GDM1 (cell line): ENCODE data around the gene ZBTB16.

Experiments used
- DNase-seq: peaks from one replicate; lab custom pipeline; 2025; lab: John Stamatoyannopoulos, UW

The ZBTB16 gene

DNA sequence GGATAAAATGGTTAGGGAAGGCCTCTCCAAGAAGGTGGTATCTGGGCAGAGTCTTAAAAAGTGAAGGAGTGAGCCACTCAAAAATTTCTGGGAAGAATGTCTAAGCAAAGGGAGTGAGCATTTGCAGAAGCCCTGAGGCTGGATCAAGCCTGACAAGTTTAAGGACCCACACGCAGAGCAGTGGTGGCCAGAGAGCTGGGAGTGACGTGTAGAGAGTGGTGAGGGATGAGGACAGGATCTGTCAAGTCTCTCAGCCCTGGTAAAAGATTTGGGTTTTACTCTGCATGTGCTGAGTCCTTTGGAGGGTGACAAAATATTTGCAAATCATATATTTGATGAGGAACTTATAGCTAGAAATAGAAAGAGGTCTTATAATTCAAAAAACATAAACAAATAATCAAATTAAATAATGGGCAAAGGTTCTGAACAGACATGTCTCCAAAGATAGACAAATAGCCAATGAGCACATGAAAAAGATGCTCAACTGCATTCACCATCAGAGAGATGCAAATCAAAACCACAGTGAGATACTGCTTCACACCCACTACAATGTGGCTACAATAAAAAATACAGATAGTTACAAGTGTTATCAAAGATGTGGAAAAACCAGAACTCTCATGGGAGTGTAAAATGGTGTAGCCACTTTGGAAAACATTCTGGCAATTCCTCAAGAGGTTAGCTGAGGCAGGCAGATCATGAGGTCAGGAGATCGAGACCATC, 129.5 kb downstream of the ZBTB16 start:
- DNase-seq: no peak

- DNase-seq: no peak
Measured at GRCh38 chr11:114190630-114191029, 131.1 kb downstream of the ZBTB16 start.

- no peak for DNase-seq
Measured at GRCh38 chr11:114191893-114192292, 132.4 kb downstream of the ZBTB16 start.

DNA sequence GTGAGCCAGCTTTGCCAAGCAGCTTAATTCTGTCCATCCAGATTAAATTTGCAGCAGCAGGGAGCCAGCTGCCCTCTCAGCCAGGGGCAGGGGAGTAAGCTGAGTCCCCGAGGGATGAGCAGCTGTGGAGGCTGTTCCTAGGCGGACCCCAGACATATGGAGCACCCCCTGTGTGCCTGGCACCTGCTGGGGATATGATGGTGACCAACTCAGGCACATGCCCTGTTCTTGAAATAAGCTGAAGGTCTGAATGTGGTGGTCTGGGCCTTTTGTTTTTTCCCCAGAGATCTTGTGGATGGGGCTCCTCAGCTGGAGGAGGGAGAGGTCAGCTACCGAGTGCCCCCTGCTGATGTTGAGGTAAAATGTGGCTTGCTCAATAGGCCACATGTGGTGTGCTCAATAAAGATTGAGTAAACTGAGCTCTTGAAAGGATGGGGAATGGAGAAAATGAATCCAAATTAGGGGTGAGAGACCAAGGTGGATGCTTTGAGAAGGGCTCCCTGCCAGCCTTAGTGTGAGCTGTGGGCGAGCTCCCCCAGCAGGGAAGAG, 133.4 kb downstream of the ZBTB16 start:
- DNase-seq: no peak

- DNase-seq: no peak
Measured at GRCh38 chr11:114193730-114194679, 134.5 kb downstream of the ZBTB16 start.

DNA sequence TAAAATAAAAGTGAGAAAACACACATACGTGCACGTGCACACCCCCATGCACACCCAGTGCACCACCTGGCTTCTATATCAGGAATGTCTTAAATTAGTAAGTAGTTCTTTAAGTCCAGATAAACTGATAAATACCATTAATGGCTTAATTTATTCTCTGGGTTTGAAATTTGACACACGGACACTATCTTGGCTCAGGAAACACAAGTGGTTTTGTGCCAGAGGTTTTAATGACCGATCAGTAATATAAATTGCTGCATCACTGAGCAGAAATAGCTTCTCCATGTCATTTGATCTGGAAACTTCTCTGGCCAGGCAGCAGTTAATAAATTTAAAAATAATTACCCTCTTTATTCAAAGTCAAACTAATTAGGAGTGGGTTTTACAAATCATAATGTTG, 135.2 kb downstream of the ZBTB16 start:
- DNase-seq: no peak

- DNase-seq: no peak
Measured at GRCh38 chr11:114195151-114195550, 135.6 kb downstream of the ZBTB16 start.

- DNase-seq: no peak
Measured at GRCh38 chr11:114195981-114196731, 136.6 kb downstream of the ZBTB16 start.

DNA sequence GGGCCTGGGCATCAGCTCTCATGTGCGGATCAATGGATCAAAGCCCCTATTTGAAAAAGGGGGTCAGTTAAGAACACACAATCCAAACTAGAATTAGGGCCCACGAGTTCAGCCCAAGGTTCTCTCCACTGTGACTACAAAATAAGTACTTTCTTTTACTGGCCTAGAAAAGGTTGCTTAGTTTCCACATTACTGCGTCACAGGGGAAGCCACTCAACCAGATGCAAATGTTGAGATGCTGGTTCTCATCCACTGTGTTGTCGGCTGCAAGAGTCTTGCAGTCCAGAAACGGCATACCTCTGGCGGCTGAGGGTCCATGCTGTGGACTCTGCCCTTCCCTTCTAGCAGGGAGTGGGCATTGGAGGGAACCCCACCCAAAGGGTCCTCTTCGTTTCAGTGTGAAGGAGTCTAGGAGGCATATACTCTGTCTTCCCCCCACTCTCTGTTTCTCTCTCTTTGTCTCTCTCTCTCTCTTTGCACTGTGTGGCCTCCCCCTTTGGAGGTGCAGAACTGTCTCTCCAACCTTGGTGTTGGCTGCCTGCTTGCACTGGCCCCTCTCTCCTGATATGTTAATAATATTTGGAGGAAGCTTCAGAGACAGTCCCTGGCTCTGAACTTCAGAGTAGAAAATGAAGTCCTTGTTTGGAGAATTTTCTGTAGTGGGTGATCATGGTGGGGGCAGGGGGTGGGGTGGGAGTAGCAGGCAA, 137.6 kb downstream of the ZBTB16 start:
- no peak for DNase-seq

GRCh38 chr11:114197799-114198500, 138.4 kb downstream of the ZBTB16 start:
- DNase-seq: no peak

DNA sequence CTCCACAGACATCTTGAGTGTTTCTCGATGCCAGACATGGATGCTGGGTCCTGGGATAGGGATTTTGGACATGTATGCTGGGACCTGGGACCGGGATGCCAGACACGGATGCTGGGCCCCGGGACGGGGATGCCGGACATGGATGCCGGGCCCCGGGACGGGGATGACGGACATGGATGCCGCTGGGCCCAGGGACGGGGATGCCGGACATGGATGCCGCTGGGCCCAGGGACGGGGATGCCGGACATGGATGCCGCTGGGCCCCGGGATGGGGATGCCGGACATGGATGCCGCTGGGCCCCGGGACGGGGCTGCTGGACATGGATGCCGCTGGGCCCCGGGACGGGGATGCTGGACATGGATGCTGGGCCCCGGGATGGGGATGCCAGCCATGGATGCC, 139.5 kb downstream of the ZBTB16 start:
- DNase-seq: no peak

DNA sequence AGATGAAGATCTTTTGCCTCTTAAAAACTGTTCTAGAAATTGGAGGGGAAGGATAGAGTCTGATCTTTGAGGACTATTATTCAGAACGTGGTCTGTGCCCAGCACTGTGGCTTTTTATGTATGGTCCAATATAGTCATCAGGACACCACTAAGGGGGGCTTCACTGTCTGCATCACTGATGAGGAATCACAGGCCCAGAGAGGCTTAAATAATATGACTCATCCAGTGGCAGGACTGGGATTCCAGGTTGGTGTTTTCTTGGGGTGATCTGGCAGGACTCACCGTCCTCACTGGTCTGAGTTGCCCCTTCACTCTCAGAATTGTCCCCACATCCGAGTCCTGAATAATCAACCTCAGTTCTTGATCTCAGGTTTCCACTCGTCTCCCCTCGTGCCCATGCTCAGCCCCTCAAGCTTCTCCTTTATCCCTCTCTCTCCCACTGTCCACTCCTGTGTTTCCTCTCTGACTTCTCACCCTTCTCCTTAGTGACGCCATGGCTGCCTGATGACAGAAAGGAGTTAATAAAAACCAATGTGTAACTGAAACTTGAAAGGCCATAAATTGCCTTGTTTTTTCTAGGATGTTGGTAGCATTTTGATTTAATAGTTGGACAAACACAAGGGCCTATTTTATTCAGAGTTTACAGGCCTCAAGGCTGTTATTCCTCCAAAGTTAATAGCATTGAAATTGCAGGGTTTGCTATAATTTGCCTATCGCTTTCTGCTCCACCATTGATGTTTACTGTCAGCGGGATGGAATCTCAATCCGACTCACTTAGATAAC, 141.0 kb downstream of the ZBTB16 start:
- DNase-seq: no peak

DNA sequence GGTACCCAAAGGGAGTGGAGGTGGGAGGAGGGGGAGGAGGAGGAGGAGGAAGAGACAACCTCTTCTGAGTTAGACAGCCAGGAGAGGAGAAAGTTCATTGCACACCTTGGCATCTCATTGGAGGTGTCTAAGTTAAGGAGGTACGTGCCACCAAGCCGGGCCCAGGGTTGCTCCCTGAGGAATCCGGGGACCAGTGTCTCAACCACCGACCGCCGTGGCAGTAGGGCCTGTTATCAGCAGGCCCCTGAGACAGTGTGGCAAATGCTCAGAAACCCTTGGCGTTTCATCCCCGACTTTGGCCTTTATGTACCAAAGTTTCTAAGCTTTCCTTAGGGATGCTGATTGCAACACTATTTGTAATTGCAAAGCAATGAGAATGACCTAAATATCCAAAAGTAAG, 141.7 kb downstream of the ZBTB16 start:
- no peak for DNase-seq

- DNase-seq: no peak
Measured at GRCh38 chr11:114202011-114202609, 142.6 kb downstream of the ZBTB16 start.

DNA sequence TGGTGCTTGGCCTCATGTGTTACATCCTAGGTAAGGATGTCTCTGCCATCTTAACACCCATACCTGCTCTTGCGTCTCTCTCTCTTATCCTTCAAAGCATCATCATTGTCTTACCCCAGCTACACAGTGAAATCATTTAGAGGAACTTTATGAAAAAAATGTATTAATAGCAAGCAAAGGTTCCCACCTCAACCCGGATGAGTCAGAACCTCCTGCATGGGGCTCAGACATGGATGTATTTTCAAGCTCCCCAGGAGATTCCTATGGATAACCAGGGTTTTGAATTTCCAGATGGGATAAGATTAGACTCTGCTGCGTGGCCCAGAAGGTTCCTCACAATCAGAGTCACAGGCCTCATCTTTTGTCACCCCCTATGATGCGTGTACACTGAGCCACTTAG, 147.6 kb downstream of the ZBTB16 start:
- no peak for DNase-seq

- no peak for DNase-seq
Measured at GRCh38 chr11:114208377-114208776, 148.9 kb downstream of the ZBTB16 start.

GRCh38 chr11:114209343-114209742, 149.8 kb downstream of the ZBTB16 start:
- DNase-seq: no peak

DNA sequence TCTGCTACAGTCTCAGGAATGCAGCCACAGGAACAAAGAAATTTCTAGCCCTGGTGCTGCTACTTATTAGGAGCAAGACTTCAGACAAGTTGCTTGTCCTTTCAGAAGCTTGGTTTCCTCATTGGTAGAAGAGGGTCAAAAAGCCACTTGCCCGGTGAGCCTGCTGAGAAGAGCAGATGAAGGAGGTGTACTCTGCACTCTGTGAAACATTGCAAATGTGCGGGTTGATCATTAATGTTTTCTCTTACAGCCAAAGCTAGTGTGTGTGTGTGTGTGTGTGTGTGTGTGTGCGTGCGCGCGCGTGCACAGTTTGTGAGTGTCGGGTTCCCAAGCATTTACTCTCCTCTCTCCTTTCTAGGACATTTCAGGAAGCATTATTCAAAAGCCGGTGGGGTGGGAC, 150.4 kb downstream of the ZBTB16 start:
- DNase-seq: no peak

DNA sequence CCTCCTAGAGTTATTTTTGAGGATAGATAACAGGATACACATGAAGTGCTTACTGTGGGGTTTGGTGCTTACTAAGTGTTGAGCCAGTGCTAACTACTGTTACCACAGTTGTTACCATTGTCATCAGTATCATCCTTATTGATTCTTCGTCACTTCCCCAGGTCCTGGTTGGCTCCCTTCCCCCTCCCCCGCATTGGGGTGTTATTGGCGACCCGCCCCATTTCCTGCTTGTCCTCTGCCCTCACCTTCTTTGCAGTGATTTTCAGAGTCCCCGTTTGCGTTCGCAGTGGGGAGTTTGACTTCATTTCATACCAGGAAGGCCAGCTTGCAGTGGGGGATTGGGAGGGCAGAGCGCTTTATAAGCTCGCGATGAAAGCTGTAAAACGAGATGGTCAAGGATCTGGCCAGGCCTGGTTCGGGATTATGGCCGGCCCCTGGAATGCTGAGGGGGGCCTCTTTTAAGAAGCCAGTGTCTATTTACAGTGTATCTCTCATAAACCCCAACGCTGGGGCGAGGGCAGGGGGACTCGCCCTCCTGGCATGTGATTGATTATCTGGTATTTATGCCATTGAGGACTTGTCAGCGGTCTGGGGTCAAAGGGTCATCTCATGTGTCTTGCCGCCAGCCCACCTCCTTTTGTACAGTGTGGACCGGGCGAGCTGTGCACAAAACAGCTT, 152.1 kb downstream of the ZBTB16 start:
- no peak for DNase-seq
